Activated T-helper 1 cell treated with anti-CD3 and anti-CD28 coated beads, Interleukin-12 subunit alpha, Interleukin-12 subunit beta, Interleukin-2, Interleukin-4 antibody, amounts not matched to agents 30 ng/mL and 10 ng/mL and 1 ng/mL, durations not matched to agents 14 hours and 24 hours and 36 hours (primary cell): ENCODE measurements around the gene SCAMP2. TPM values are rescaled to one million over a fixed set of nuclear protein-coding genes. Genes with fewer than 3 reads are reported as not detected.
"Not testable (repeated sequence)": the region's sequence is repeated elsewhere in the genome, so short reads cannot be mapped to it uniquely, and the experiment has no call there.

Experiments used
- DNase-seq: peaks from one replicate; pipeline ENCODE4 v3.0.0; 2021; ENCODE audit warnings: low spot score
- H3K27ac Mint-ChIP-seq: one replicate; pipeline ENCODE4 v1.8.0; 2021; ENCODE audit warnings: mild to moderate bottlenecking, mixed read lengths
- H3K27me3 Mint-ChIP-seq: one replicate; pipeline ENCODE4 v1.8.0; 2022; ENCODE audit warnings: mild to moderate bottlenecking, moderate library complexity, mixed read lengths; ENCODE audit not compliant: insufficient read depth
- H3K36me3 Mint-ChIP-seq: one replicate; pipeline ENCODE4 v1.8.0; 2021; ENCODE audit warnings: low read depth, mixed read lengths
- H3K4me1 Mint-ChIP-seq: one replicate; pipeline ENCODE4 v1.8.0; 2021; ENCODE audit warnings: low read depth, mixed read lengths
- H3K4me3 Mint-ChIP-seq: one replicate; pipeline ENCODE4 v1.8.0; 2021; ENCODE audit warnings: mild to moderate bottlenecking, moderate library complexity, mixed read lengths
- H3K9me3 Mint-ChIP-seq: one replicate; pipeline ENCODE4 v1.8.0; 2021; ENCODE audit warnings: mixed read lengths
- intact Hi-C: fragments of 100-400 bp; cut with micrococcal nuclease; formaldehyde crosslinking; loops from one replicate; pipeline ENCODE4 v1.15.1; 2024
- total RNA-seq: library from RNA; stranded (reverse); gene quantifications from 2 replicates; pipeline ENCODE4 v1.2.3, GENCODE V29; 2022

Gene SCAMP2
- total RNA-seq, 1 donor from 2014 or later = 93.7 TPM

DNA sequence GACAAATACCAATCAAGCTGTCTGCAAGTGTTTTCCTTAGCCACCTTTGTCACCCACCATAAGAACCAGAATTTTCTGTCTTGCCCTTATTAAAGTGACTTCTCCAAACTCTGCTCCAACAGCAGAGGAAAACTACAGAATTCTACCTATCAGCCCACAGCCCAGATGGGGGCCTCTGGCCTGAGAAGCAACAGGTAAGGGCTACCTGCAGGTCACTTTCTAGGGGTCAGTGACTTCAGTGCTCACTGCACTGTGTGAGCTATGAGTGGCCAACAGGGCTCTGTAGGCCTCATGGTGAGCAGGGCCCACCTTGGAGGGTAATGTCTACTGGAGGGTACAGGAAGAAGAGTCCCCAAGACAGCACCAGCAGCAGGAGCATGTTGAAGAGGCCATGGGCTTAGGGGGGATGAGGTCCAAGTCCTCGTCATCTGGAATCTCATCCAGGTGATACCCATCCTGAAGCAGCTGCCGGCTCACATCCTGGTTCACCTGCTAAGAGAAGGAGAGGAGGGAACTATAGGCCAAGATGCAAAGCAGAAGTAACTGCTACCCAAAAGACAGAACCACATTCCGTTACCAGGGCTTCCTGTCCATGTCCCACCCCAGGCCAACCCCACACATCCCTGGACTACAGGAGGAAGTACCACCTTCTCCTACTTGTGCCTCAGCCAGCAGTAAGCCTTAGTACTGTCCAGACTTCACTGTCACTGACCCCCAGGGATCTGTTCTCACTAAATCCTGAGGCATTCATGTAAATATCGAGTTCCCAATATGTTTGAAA lies 29.3 kb upstream of the SCAMP2 start:
- peaks cover 38% of the 10 kb centered on the region for H3K36me3 Mint-ChIP-seq
- H3K4me1 Mint-ChIP-seq = peaks cover 56% of the 10 kb centered on the region
- H3K27ac Mint-ChIP-seq = peak overlapping the region; percentile 15
- H3K9me3 Mint-ChIP-seq = no peaks in the 10 kb centered on the region
- DNase-seq = no peak
- H3K4me3 Mint-ChIP-seq = no peak overlapping the region
- intact Hi-C loops = no loop called here
- no peaks in the 10 kb centered on the region for H3K27me3 Mint-ChIP-seq

DNA sequence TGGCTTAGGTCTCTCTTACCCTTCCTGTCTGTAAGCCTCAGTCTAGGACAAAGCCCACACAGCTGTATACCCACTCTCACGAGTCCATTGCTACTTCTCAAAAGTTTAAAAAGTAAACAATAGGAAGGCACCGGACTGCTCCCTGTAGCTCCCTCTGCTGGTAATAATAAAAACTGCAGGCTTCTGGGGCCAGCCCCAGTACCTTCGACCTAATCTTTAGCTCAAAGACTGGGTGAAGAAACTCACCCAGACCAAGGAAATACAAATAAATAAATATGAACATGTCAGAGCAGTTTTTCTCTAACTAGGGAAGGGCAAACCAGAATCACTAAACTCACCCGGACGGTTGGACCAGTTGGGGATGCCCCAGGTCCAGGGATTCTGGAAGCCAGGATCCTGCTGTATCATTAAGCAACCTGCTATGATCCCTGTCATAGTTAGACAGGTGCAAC lies 28.5 kb upstream of the SCAMP2 start:
- H3K4me3 Mint-ChIP-seq = no peak overlapping the region
- intact Hi-C loops = loop anchor here (1.0 to 2.0 kb wide), 6 partner anchors 11 to 267 kb away; partner anchors contain the start of genes MPI and SCAMP2
- H3K27me3 Mint-ChIP-seq = no peaks in the 10 kb centered on the region
- no peaks in the 10 kb centered on the region for H3K9me3 Mint-ChIP-seq
- DNase-seq = peak; percentile 56
- peaks cover 48% of the 10 kb centered on the region for H3K4me1 Mint-ChIP-seq
- H3K36me3 Mint-ChIP-seq = peaks cover 38% of the 10 kb centered on the region
- no peak overlapping the region for H3K27ac Mint-ChIP-seq

DNA sequence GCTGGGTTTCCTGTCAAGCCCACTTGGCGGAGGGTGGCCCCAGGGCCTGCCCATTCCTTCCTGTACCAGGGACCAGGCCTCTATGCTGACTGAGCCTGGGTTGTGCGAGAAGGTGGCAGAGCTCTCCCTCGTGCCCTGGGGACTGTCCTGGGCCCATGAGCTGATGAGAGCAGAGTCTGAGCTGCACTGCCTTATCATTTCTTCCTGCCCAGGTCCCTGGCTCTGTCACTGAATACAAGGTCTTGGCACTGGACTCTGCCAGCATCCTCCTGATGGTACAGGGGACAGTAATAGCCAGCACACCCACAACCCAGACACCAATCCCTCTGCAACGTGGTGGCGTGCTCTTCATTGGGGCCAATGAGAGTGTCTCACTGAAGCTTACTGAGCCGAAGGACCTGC lies 24.1 kb upstream of the SCAMP2 start:
- no peak for DNase-seq
- Mint-ChIP-seq H3K36me3 (peaks cover 33% of the 10 kb centered on the region), H3K4me3 (no peak overlapping the region), H3K4me1 (peaks cover 39% of the 10 kb centered on the region), H3K27me3 (no peaks in the 10 kb centered on the region), H3K27ac (no peak overlapping the region), H3K9me3 (no peaks in the 10 kb centered on the region)
- intact Hi-C loops = no loop called here

DNA sequence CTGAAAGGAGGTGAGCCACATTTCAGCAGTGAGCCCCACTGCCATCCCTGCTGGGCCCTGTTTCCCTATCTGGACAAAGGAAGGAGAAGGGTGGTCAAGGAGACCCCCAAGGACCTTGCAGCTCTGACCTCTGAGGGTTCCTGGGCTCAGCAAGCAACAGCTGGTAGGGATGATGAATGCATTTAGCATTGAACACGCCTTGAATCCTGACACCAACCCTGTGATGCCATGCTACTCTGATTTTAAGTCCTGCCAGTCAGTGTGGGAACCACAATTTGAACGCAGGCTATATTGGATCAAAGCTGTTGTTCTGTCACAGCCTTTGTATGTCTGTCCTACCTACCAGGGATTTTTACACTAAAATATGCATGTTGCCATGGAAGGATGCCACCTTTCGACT lies 23.2 kb upstream of the SCAMP2 start:
- H3K9me3 Mint-ChIP-seq = no peaks in the 10 kb centered on the region
- H3K4me3 Mint-ChIP-seq = no peak overlapping the region
- intact Hi-C loops = no loop called here
- H3K4me1 Mint-ChIP-seq = peaks cover 39% of the 10 kb centered on the region
- H3K27me3 Mint-ChIP-seq = no peaks in the 10 kb centered on the region
- DNase-seq = no peak
- no peak overlapping the region for H3K27ac Mint-ChIP-seq
- H3K36me3 Mint-ChIP-seq = peaks cover 41% of the 10 kb centered on the region

DNA sequence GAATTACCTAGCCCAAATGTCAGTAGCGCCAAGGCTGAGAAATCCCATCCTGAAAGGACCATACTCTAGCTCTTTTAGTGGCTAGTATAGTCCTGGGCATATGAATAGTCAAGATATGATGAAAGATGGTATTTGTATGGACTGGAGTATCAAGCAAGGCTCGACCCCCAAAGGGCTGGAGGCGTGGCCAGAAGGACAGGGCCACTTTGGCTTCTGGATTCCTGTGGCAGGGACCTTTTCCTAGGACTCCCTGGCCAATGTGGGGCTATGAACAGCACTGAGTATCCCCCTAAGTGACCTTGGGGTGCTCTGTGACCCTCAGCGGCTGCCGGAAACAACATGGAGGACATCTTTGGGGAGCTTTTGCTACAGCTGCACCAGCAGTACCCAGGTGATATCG lies 22.7 kb upstream of the SCAMP2 start:
- Mint-ChIP-seq H3K4me3 (no peak overlapping the region), H3K27ac (no peak overlapping the region), H3K9me3 (no peaks in the 10 kb centered on the region), H3K4me1 (peaks cover 40% of the 10 kb centered on the region), H3K36me3 (peaks cover 39% of the 10 kb centered on the region), H3K27me3 (no peaks in the 10 kb centered on the region)
- intact Hi-C loops = no loop called here
- no peak for DNase-seq

DNA sequence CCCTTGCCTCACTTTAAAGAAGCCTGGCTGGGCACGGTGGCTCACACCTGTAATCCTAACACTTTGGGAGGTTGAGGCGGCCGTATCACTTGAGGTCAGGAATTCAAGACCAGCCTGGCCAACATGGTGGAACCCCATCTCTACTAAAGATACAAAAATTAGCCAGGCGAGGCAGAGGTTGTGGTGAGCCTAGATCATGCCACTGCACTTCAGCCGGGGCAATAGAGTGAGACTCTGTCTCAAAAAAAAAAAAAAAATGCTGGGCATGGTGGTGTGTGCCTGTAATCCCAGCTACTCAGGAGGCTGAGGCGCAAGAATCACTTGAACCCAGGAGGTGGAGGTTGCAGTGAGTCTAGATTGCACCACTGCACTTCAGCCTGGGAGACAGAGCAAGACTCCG lies 21.2 kb upstream of the SCAMP2 start:
- not testable (repeated sequence) for H3K27ac Mint-ChIP-seq

DNA sequence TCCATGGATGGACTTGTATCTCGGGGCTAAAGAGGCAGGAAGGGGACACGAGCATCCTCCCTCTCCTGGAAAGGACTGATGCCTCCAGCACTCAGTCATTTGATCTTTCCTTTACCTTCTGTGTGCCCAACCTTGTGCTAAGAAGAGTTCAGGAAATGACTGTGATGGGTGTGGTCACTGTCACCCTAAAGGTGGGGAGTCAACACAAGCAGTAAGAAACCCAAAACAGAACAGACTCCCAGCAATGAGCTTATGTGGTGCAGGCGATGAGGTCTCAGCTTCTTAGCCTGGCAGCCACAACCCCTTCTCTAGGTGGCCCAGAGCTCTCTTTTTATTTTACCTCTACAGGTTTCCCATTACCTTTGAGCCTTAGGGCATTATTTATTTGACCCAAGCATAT lies 20.5 kb upstream of the SCAMP2 start:
- H3K4me3 Mint-ChIP-seq = peak overlapping the region; percentile 56
- H3K9me3 Mint-ChIP-seq = no peaks in the 10 kb centered on the region
- peak; percentile 51 for DNase-seq
- peak overlapping the region; percentile 91 for H3K27ac Mint-ChIP-seq
- peaks cover 46% of the 10 kb centered on the region for H3K4me1 Mint-ChIP-seq
- intact Hi-C loops = loop anchor here (5.0 kb wide), 1 partner anchor 111 kb away; the partner anchor contains the start of gene CSK
- peaks cover 34% of the 10 kb centered on the region for H3K36me3 Mint-ChIP-seq
- H3K27me3 Mint-ChIP-seq = no peaks in the 10 kb centered on the region

More for the DNA sequence above, 21.2 kb upstream of the SCAMP2 start:
- intact Hi-C loops = loop anchor here (5.0 kb wide), 1 partner anchor 112 kb away; the partner anchor contains the start of gene CSK
- not testable (repeated sequence) for H3K4me3 Mint-ChIP-seq, H3K27me3 Mint-ChIP-seq, H3K9me3 Mint-ChIP-seq, DNase-seq
- Mint-ChIP-seq H3K4me1 (peaks cover 43% of the 10 kb centered on the region), H3K36me3 (peaks cover 34% of the 10 kb centered on the region)

DNA sequence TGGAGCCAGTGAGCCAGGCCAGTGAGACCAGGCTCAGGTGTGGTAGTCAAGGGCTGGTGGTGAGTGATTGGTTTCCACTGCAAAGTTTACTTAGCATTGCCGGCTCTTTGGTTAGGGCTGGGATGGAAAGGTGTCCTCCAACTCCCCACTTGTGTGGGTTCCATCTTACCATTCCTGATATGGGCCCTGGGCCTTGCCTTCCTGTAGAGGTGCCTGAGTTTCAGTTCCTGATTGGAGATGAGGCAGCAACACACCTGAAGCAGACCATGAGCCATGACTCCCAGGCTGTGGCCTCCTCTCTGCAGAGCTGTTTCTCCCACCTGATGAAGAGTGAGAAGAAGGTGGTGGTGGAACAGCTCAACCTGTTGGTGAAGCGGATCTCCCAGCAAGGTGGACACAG lies 19.8 kb upstream of the SCAMP2 start:
- H3K4me1 Mint-ChIP-seq = peaks cover 47% of the 10 kb centered on the region
- DNase-seq = no peak
- H3K4me3 Mint-ChIP-seq = peak overlapping the region; percentile 56
- intact Hi-C loops = loop anchor here (5.0 kb wide), 1 partner anchor 111 kb away; the partner anchor contains the start of gene CSK
- H3K36me3 Mint-ChIP-seq = peaks cover 31% of the 10 kb centered on the region
- peak overlapping the region; percentile 91 for H3K27ac Mint-ChIP-seq
- no peaks in the 10 kb centered on the region for H3K9me3 Mint-ChIP-seq
- H3K27me3 Mint-ChIP-seq = no peaks in the 10 kb centered on the region

DNA sequence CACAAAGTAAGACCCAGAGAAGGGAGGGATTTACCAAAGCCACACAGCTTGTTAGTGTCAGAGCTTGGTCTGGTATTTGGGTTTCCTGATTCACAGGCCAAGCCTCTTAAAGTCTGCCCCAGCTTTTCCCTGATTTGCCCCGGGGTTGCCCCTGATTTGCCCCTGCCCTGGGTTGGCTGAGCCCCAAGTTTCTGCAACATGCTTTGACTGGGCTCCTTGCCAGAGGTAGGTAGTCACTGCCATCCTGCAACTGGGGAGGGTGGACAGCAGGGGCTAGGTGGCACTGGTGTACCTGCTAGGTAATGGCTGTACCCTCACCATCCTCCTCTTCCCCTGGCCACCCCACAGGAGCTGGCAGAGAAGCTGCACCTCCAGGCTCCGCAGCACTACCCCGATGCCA lies 19.1 kb upstream of the SCAMP2 start:
- intact Hi-C loops = loop anchor here (5.0 kb wide), 1 partner anchor 110 kb away; the partner anchor contains the start of gene CSK
- no peaks in the 10 kb centered on the region for H3K9me3 Mint-ChIP-seq
- H3K27me3 Mint-ChIP-seq = no peaks in the 10 kb centered on the region
- DNase-seq = no peak
- peak overlapping the region; percentile 56 for H3K4me3 Mint-ChIP-seq
- peaks cover 47% of the 10 kb centered on the region for H3K4me1 Mint-ChIP-seq
- H3K27ac Mint-ChIP-seq = peak overlapping the region; percentile 34
- H3K36me3 Mint-ChIP-seq = peaks cover 30% of the 10 kb centered on the region

DNA sequence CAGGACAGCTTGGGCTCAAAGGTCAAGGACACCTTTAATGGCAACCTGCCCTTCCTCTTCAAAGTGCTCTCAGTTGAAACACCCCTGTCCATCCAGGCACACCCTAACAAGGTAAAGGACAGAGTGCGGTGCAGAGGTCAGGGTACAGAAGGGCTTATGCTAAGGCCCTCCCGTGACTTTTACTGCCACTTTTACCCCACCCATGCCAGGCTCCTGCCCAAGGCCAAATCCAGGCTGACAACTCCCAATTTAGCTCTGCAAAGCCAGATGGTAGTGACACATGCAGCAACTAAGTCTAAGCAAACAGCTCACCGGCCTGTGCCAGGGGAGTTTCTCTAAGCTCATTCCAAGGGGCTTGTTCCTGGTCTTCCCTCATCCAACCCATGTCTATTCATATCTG lies 18.3 kb upstream of the SCAMP2 start:
- no peaks in the 10 kb centered on the region for H3K9me3 Mint-ChIP-seq
- intact Hi-C loops = loop anchor here (5.0 kb wide), 1 partner anchor 109 kb away; the partner anchor contains the start of gene CSK
- no peak for DNase-seq
- H3K4me3 Mint-ChIP-seq = peak overlapping the region; percentile 91
- H3K4me1 Mint-ChIP-seq = peaks cover 47% of the 10 kb centered on the region
- no peak overlapping the region for H3K27ac Mint-ChIP-seq
- peaks cover 30% of the 10 kb centered on the region for H3K36me3 Mint-ChIP-seq
- H3K27me3 Mint-ChIP-seq = no peaks in the 10 kb centered on the region

DNA sequence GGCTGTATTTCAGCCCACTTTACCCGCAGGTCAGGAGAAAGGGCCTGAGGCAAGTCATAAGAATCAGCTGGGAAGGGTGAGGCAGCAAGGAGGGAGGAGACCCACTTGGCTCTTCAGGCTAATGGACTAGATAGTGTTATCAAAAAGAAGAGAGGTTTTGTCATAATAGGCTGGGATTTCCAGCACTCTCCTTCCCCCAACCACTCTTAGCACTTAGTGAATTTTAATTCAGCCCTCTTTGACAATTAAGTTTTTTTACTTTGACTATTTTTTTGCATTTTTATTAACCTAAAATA lies 17.4 kb upstream of the SCAMP2 start:
- H3K9me3 Mint-ChIP-seq = no peaks in the 10 kb centered on the region
- H3K4me3 Mint-ChIP-seq = peak overlapping the region; percentile 91
- no peaks in the 10 kb centered on the region for H3K27me3 Mint-ChIP-seq
- H3K36me3 Mint-ChIP-seq = peaks cover 28% of the 10 kb centered on the region
- H3K4me1 Mint-ChIP-seq = peaks cover 47% of the 10 kb centered on the region
- peak overlapping the region; percentile 92 for H3K27ac Mint-ChIP-seq
- intact Hi-C loops = loop anchor here (1.0 to 5.0 kb wide), 6 partner anchors 11 to 194 kb away; partner anchors contain the start of genes COX5A, CSK, EDC3 and FAM219B
- DNase-seq = no peak

DNA sequence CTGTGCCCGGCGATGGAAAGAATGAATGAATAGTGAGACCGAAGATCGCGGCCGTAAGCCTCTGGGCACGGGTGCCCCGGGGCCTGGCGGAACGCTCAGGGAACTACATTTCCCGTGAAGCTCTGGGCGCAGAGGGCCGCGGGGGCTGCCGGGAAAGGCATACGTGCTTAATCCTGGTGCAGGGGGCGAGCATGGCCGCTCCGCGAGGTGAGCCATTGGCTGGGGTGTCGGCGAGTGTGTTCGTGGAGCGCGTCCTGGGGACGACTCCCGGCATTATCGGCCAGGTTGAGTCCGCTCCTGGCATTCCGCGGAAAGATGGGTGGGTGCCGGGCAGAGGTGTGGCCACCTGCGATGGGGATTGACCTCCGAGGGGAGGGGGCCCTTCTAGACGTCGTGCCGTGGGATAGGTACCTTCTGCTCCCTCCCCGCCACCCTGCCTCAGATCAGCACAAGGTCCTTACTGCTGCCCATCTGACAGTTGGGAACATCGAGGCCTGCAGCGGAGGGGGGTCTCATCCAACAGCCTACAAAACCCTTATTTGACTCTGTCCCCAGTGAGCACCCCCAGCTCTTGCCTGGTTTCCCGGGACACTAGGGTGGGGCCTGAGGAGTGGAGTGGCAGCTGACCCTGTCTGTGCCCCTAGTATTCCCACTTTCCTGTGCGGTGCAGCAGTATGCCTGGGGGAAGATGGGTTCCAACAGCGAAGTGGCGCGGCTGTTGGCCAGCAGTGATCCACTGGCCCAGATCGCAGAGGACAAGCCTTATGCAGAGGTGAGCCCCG lies 16.9 kb upstream of the SCAMP2 start, which contains the start of gene MPI:
Gene MPI, plus strand, starts transcription at position 160 of the 782 bp plus-strand sequence. Its CDS starts 32 bp downstream, at position 192.
- Mint-ChIP-seq H3K27me3 (no peaks in the 10 kb centered on the region), H3K9me3 (no peaks in the 10 kb centered on the region), H3K27ac (peak within 1 kb of the TSS; percentile 92), H3K4me3 (peak within 1 kb of the TSS; percentile 91), H3K36me3 (peaks cover 27% of the 10 kb centered on the region), H3K4me1 (peaks cover 47% of the 10 kb centered on the region)
- DNase-seq = peak; percentile 82
- intact Hi-C loops = loop anchor here (1.0 to 5.0 kb wide), 7 partner anchors 11 to 194 kb away; partner anchors contain the start of genes COX5A, CSK, EDC3 and FAM219B
